PC-3 (cell line): ENCODE measurements around the gene TMEM123. TPM values are rescaled to one million over a fixed set of nuclear protein-coding genes. Genes with fewer than 3 reads are reported as not detected.

ENCODE experiments used
- ATAC-seq: fragments of 200-7000 bp; cut with Tn5 transposase; 2 replicates; pipeline ENCODE4 v1.9.1; 2020; ENCODE audit warnings: mild to moderate bottlenecking, moderate library complexity
- BruUV-seq: library from RNA; stranded (reverse); fragments of 400-500 nt; replicated peaks from 2 replicates; lab custom pipeline; 2021; lab: Mats Ljungman, UMichigan
- CTCF ChIA-PET: fragments of 300-600 bp; sonication (Branson Sonifier 250); formaldehyde crosslinking; loops from one replicate; lab custom pipeline; 2022; ENCODE audit warnings: antibody characterized with exemption; lab: Charles Lee
- POLR2A ChIA-PET: fragments of 300-600 bp; sonication (Branson Sonifier 250); formaldehyde crosslinking; loops from one replicate; lab custom pipeline; 2022; ENCODE audit warnings: antibody characterized with exemption; ENCODE audit not compliant: unreplicated experiment; lab: Charles Lee
- DNase-seq: peaks from one replicate; pipeline ENCODE4 v3.0.0-alpha.2; 2015
- H2AFZ ChIP-seq: fragments of 300-600 bp; sonication (generic); 2 replicates; pipeline ENCODE4 v1.6.0; 2016; ENCODE audit warnings: antibody characterized with exemption, low read length
- H3F3A ChIP-seq: fragments of 300-600 bp; sonication (generic); one replicate; pipeline ENCODE4 v1.6.0; 2017; ENCODE audit warnings: antibody characterized with exemption, low read length, control low read depth, mild to moderate bottlenecking; ENCODE audit not compliant: unreplicated experiment
- H3K27ac ChIP-seq: fragments of 300-600 bp; sonication (generic); 2 replicates; pipeline ENCODE4 v1.5.1; 2016; ENCODE audit warnings: mild to moderate bottlenecking, low read length
- H3K27me3 ChIP-seq: fragments of 300-600 bp; sonication (generic); 2 replicates; pipeline ENCODE4 v1.6.1; 2016; ENCODE audit warnings: low read length, mixed read lengths
- H3K36me3 ChIP-seq: fragments of 300-600 bp; sonication (generic); 2 replicates; pipeline ENCODE4 v1.6.1; 2016; ENCODE audit warnings: low read depth, mixed run types, low read length, mixed read lengths
- H3K4me1 ChIP-seq: fragments of 300-600 bp; sonication (generic); 2 replicates; pipeline ENCODE4 v1.5.1; 2016; ENCODE audit warnings: low read length; ENCODE audit not compliant: insufficient read depth
- H3K4me2 ChIP-seq: fragments of 300-600 bp; sonication (generic); 2 replicates; pipeline ENCODE4 v1.6.0; 2016; ENCODE audit warnings: low read length
- H3K4me3 ChIP-seq: fragments of 300-600 bp; sonication (generic); 2 replicates; pipeline ENCODE4 v1.5.1; 2016; ENCODE audit warnings: mild to moderate bottlenecking, low read length, mixed read lengths
- H3K79me2 ChIP-seq: fragments of 300-600 bp; sonication (generic); 2 replicates; pipeline ENCODE4 v1.6.1; 2017; ENCODE audit warnings: low read length, mixed read lengths
- H3K9ac ChIP-seq: fragments of 300-600 bp; sonication (generic); 2 replicates; pipeline ENCODE4 v1.6.0; 2016; ENCODE audit warnings: mild to moderate bottlenecking, low read length
- H3K9me2 ChIP-seq: fragments of 300-600 bp; sonication (generic); replicated peaks from 2 replicates; pipeline ENCODE4 v1.6.1; 2016; ENCODE audit warnings: mixed run types, low read length, mixed read lengths
- H3K9me3 ChIP-seq: fragments of 300-600 bp; sonication (generic); 2 replicates; pipeline ENCODE4 v1.6.1; 2016; ENCODE audit warnings: low read length, mixed read lengths
- H4K20me1 ChIP-seq: fragments of 300-600 bp; sonication (generic); 2 replicates; pipeline ENCODE4 v1.6.1; 2016; ENCODE audit warnings: low read length, mixed read lengths
- EZH2 ChIP-seq: fragments of 300-600 bp; sonication (generic); IDR thresholded peaks from one replicate; pipeline ENCODE4 v1.6.1; 2017; ENCODE audit warnings: antibody characterized with exemption, mild to moderate bottlenecking, low read length; ENCODE audit not compliant: unreplicated experiment
- EZH2phosphoT487 ChIP-seq: fragments of 300-600 bp; sonication (generic); IDR thresholded peaks from 2 replicates; pipeline ENCODE4 v1.6.1; 2018; ENCODE audit warnings: mild to moderate bottlenecking, antibody characterized with exemption, low read length, borderline replicate concordance
- intact Hi-C: fragments of 100-400 bp; cut with micrococcal nuclease; formaldehyde crosslinking; loops from 2 replicates; pipeline ENCODE4 v1.9.0; 2023
- total RNA-seq: library from RNA; depleted of rRNA; stranded (reverse); fragments of >200 nt; gene quantifications from 2 replicates; pipeline ENCODE4 v1.2.3, GENCODE V29; 2014
- TF ChIP-seq, protein P1 (sequence below): fragments of 300-600 bp; sonication (generic); conservative IDR thresholded peaks from 2 replicates; pipeline ENCODE4 v1.5.1; 2017; ENCODE audit warnings: antibody characterized with exemption, low read depth, mild to moderate bottlenecking, low read length

Gene TMEM123
- total RNA-seq, 1 experiment from 2014 or later, result 163 TPM

GRCh38 chr11:102478673-102479299 lies 26.2 kb upstream of the TMEM123 start:
- Histone ChIP-seq H3K79me2 (no peaks in the 10 kb centered on the region), H3K9ac (no peak overlapping the region), H3K9me2 (no peaks in the 10 kb centered on the region), H3F3A (no peaks in the 10 kb centered on the region), H3K27ac (no peak overlapping the region), H3K4me3 (no peak overlapping the region), H3K36me3 (no peaks in the 10 kb centered on the region), H4K20me1 (no peaks in the 10 kb centered on the region), H3K4me1 (peaks cover 28% of the 10 kb centered on the region), H2AFZ (no peak overlapping the region), H3K27me3 (no peaks in the 10 kb centered on the region), H3K4me2 (no peak overlapping the region), H3K9me3 (no peaks in the 10 kb centered on the region)
- DNase-seq (no peak), ATAC-seq (no peak)
- no TSS peak for BruUV-seq
- POLR2A ChIA-PET, result interaction anchor here (0.6 kb wide), 1 partner anchor 305 kb away, joined by 8 read pairs; no protein-coding TSS in a partner anchor
- intact Hi-C loops, result no loop called here
- CTCF ChIA-PET, result interaction anchor here (0.6 kb wide), 1 partner anchor 32 kb away, joined by 3 read pairs; no protein-coding TSS in a partner anchor
- TF ChIP-seq EZH2, result no peak
- TF ChIP-seq, protein P1, sequence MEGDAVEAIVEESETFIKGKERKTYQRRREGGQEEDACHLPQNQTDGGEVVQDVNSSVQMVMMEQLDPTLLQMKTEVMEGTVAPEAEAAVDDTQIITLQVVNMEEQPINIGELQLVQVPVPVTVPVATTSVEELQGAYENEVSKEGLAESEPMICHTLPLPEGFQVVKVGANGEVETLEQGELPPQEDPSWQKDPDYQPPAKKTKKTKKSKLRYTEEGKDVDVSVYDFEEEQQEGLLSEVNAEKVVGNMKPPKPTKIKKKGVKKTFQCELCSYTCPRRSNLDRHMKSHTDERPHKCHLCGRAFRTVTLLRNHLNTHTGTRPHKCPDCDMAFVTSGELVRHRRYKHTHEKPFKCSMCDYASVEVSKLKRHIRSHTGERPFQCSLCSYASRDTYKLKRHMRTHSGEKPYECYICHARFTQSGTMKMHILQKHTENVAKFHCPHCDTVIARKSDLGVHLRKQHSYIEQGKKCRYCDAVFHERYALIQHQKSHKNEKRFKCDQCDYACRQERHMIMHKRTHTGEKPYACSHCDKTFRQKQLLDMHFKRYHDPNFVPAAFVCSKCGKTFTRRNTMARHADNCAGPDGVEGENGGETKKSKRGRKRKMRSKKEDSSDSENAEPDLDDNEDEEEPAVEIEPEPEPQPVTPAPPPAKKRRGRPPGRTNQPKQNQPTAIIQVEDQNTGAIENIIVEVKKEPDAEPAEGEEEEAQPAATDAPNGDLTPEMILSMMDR, result no peak
- no peak for TF ChIP-seq EZH2phosphoT487

- peaks cover 23% of the 10 kb centered on the region for H3K4me1 ChIP-seq
- H3K4me3 ChIP-seq, result no peak overlapping the region
- no peaks in the 10 kb centered on the region for H3K36me3 ChIP-seq
- peak overlapping the region; percentile 22 for H3K27ac ChIP-seq
- TF ChIP-seq EZH2phosphoT487 (no peak), EZH2 (no peak)
- TF ChIP-seq, protein P1, result no peak
- ChIA-PET POLR2A (no interaction called here), CTCF (no interaction called here)
- no peaks in the 10 kb centered on the region for H3K9me3 ChIP-seq
- no peak overlapping the region for H3K9ac ChIP-seq
- ATAC-seq, result peak; percentile 100
- no peaks in the 10 kb centered on the region for H3K79me2 ChIP-seq
- no peaks in the 10 kb centered on the region for H3K27me3 ChIP-seq
- peak overlapping the region; percentile 69 for H2AFZ ChIP-seq
- intact Hi-C loops, result no loop called here
- peak overlapping the region; percentile 56 for H3K4me2 ChIP-seq
- no peaks in the 10 kb centered on the region for H3F3A ChIP-seq
- H3K9me2 ChIP-seq, result no peaks in the 10 kb centered on the region
- H4K20me1 ChIP-seq, result no peaks in the 10 kb centered on the region
- no TSS peak for BruUV-seq
- peak; percentile 81 for DNase-seq
These were observed 24.2 kb upstream of the TMEM123 start for GRCh38 chr11:102476812-102477211.

- H2AFZ ChIP-seq, result peak overlapping the region; percentile 69
- ATAC-seq, result no peak; the same call in 1 of the 2 replicates
- TF ChIP-seq EZH2 (no peak), EZH2phosphoT487 (no peak)
- TF ChIP-seq, protein P1, result no peak
- H3K27me3 ChIP-seq, result no peaks in the 10 kb centered on the region
- POLR2A ChIA-PET, result interaction anchor here (0.8 kb wide), 1 partner anchor 15 kb away, joined by 3 read pairs; no protein-coding TSS in a partner anchor
- H3K4me3 ChIP-seq, result no peak overlapping the region
- H3K9me2 ChIP-seq, result no peaks in the 10 kb centered on the region
- no peaks in the 10 kb centered on the region for H3F3A ChIP-seq
- H3K36me3 ChIP-seq, result no peaks in the 10 kb centered on the region
- peak overlapping the region; percentile 56 for H3K4me2 ChIP-seq
- intact Hi-C loops, result no loop called here
- no peak overlapping the region for H3K9ac ChIP-seq
- CTCF ChIA-PET, result no interaction called here
- DNase-seq, result no peak
- no peak overlapping the region for H3K27ac ChIP-seq
- no TSS peak for BruUV-seq
- no peaks in the 10 kb centered on the region for H3K79me2 ChIP-seq
- peaks cover 23% of the 10 kb centered on the region for H3K4me1 ChIP-seq
- H4K20me1 ChIP-seq, result no peaks in the 10 kb centered on the region
- H3K9me3 ChIP-seq, result no peaks in the 10 kb centered on the region
These were observed 23.5 kb upstream of the TMEM123 start for GRCh38 chr11:102476069-102476468.
